ENCODE measurements around the gene LRRD1.

LRRD1 gene

GRCh38 chr7:92178928-92179924, at the start of gene LRRD1:
Gene LRRD1 (minus strand): TSS chr7:92179142. CDS start chr7:92165202, 13,940 bp downstream.
- Histone ChIP-seq H3K9me3 (ENCODE audit: insufficient read depth, low read length) (no peaks in the 10 kb centered on the region), H3K4me2 (ENCODE audit: low read depth, low read length, poor library complexity, severe bottlenecking) (peak within 1 kb of the TSS; percentile 47), H3K4me3 (ENCODE audit: insufficient read depth, low read length, poor library complexity, severe bottlenecking) (no peak within 1 kb of the TSS), H3K9me2 (replicated peaks; ENCODE audit: insufficient read depth, low read length) (no peaks in the 10 kb centered on the region), H2AFZ (ENCODE audit: low read depth, low read length, severe bottlenecking) (peak within 1 kb of the TSS; percentile 70), H3K9ac (ENCODE audit: low read length) (no peak within 1 kb of the TSS), H4K20me1 (ENCODE audit: low read depth, low read length) (peaks cover 4% of the 10 kb centered on the region; the same call in 1 of the 2 replicates), H3K27ac (ENCODE audit: low read depth, low read length) (no peak within 1 kb of the TSS), H3K36me3 (ENCODE audit: low read length) (no peaks in the 10 kb centered on the region), H3K79me2 (ENCODE audit: insufficient read depth, low read length) (no peaks in the 10 kb centered on the region), H3K27me3 (ENCODE audit: low read length) (no peaks in the 10 kb centered on the region), H3F3A (ENCODE audit: insufficient read depth) (peaks cover 15% of the 10 kb centered on the region)
- TF ChIP-seq EZH2phosphoT487 (conservative IDR thresholded peaks at IDR 0.05; ENCODE audit: low read length) (no peak), CTCF (IDR thresholded peaks at IDR 0.05; ENCODE audit: insufficient read depth, low read length, poor library complexity, severe bottlenecking) (peak; percentile 99)

- Histone ChIP-seq H3K4me2 (ENCODE audit: low read depth, low read length, poor library complexity, severe bottlenecking) (no peak overlapping the region), H3K9me3 (ENCODE audit: insufficient read depth, low read length) (no peaks in the 10 kb centered on the region), H2AFZ (ENCODE audit: low read depth, low read length, severe bottlenecking) (no peak overlapping the region), H3K9me2 (replicated peaks; ENCODE audit: insufficient read depth, low read length) (no peaks in the 10 kb centered on the region), H3K4me3 (ENCODE audit: insufficient read depth, low read length, poor library complexity, severe bottlenecking) (no peak overlapping the region), H3K27me3 (ENCODE audit: low read length) (no peaks in the 10 kb centered on the region), H3K79me2 (ENCODE audit: insufficient read depth, low read length) (no peaks in the 10 kb centered on the region), H4K20me1 (ENCODE audit: low read depth, low read length) (no peaks in the 10 kb centered on the region), H3F3A (ENCODE audit: insufficient read depth) (peaks cover 6% of the 10 kb centered on the region; the same call in 1 of the 2 replicates), H3K36me3 (ENCODE audit: low read length) (peaks cover 55% of the 10 kb centered on the region), H3K9ac (ENCODE audit: low read length) (no peak overlapping the region), H3K27ac (ENCODE audit: low read depth, low read length) (no peak overlapping the region)
- TF ChIP-seq CTCF (IDR thresholded peaks at IDR 0.05; ENCODE audit: insufficient read depth, low read length, poor library complexity, severe bottlenecking) (no peak), EZH2phosphoT487 (conservative IDR thresholded peaks at IDR 0.05; ENCODE audit: low read length) (no peak)
Observed at GRCh38 chr7:92228742-92229141, 49.8 kb upstream of the LRRD1 start.

GRCh38 chr7:92228100-92228499, 49.2 kb upstream of the LRRD1 start:
- Histone ChIP-seq H3K79me2 (ENCODE audit: insufficient read depth, low read length) (no peaks in the 10 kb centered on the region), H3K9me3 (ENCODE audit: insufficient read depth, low read length) (no peaks in the 10 kb centered on the region), H3K4me3 (ENCODE audit: insufficient read depth, low read length, poor library complexity, severe bottlenecking) (no peak overlapping the region), H3K4me2 (ENCODE audit: low read depth, low read length, poor library complexity, severe bottlenecking) (no peak overlapping the region), H3K36me3 (ENCODE audit: low read length) (peaks cover 54% of the 10 kb centered on the region), H3K27ac (ENCODE audit: low read depth, low read length) (no peak overlapping the region), H4K20me1 (ENCODE audit: low read depth, low read length) (no peaks in the 10 kb centered on the region), H3F3A (ENCODE audit: insufficient read depth) (peaks cover 6% of the 10 kb centered on the region; the same call in 1 of the 2 replicates), H2AFZ (ENCODE audit: low read depth, low read length, severe bottlenecking) (no peak overlapping the region), H3K9me2 (replicated peaks; ENCODE audit: insufficient read depth, low read length) (no peaks in the 10 kb centered on the region), H3K27me3 (ENCODE audit: low read length) (no peaks in the 10 kb centered on the region), H3K9ac (ENCODE audit: low read length) (no peak overlapping the region)
- TF ChIP-seq EZH2phosphoT487 (conservative IDR thresholded peaks at IDR 0.05; ENCODE audit: low read length) (no peak), CTCF (IDR thresholded peaks at IDR 0.05; ENCODE audit: insufficient read depth, low read length, poor library complexity, severe bottlenecking) (no peak)

All from SU-DHL-6 (cell line).